HS-5 (cell line): ENCODE measurements around the gene VHLL.

ENCODE experiments used
- DNase-seq: peaks from one replicate; pipeline ENCODE4 v3.0.0-alpha.2; 2012; ENCODE audit warnings: low read depth

VHLL gene

GRCh38 chr1:156253634-156254033 is 45.5 kb downstream of the VHLL start:
- no peak for DNase-seq

- no peak for DNase-seq
These were observed 47.6 kb downstream of the VHLL start for GRCh38 chr1:156251527-156251926.

- DNase-seq, result no peak
These were observed 49.5 kb downstream of the VHLL start for GRCh38 chr1:156249593-156249992.
